Measurements from ENCODE around the gene CDH13.

Gene CDH13

DNA sequence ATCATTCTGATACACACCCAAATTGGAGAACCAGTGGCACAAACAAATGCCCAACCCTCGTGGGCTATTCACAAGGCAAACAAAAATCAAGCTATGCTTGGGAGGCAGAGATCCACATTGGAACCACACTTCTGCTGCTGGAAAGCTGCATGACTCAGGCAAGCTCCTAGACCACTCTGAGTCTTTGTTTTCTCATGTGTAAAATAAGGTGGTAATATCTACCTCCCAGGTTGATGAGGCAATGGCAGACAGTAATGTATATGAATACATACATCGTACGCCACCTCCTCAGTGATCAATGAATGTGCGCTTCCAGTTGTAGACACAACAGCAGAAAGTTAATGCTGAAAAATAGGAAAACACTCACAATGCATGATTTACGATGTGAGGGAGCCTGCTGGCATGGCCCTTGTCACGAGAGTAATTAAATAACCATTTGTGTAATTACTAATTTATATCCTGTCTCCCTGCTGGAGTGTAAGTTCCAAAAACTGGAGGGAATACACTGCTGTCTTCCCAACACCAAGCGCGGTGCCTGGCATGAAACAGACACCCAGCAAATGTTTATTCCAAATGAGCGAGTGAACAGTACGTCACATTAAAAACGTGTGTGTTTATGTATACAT, 1111.1 kb downstream of the CDH13 start:
- TF ChIP-seq, protein P1, sequence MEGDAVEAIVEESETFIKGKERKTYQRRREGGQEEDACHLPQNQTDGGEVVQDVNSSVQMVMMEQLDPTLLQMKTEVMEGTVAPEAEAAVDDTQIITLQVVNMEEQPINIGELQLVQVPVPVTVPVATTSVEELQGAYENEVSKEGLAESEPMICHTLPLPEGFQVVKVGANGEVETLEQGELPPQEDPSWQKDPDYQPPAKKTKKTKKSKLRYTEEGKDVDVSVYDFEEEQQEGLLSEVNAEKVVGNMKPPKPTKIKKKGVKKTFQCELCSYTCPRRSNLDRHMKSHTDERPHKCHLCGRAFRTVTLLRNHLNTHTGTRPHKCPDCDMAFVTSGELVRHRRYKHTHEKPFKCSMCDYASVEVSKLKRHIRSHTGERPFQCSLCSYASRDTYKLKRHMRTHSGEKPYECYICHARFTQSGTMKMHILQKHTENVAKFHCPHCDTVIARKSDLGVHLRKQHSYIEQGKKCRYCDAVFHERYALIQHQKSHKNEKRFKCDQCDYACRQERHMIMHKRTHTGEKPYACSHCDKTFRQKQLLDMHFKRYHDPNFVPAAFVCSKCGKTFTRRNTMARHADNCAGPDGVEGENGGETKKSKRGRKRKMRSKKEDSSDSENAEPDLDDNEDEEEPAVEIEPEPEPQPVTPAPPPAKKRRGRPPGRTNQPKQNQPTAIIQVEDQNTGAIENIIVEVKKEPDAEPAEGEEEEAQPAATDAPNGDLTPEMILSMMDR (IDR thresholded peaks at IDR 0.05; ENCODE audit: low read depth, low read length), result no peak
- H3K4me3 ChIP-seq (ENCODE audit: low read depth, low read length), result no peak overlapping the region

DNA sequence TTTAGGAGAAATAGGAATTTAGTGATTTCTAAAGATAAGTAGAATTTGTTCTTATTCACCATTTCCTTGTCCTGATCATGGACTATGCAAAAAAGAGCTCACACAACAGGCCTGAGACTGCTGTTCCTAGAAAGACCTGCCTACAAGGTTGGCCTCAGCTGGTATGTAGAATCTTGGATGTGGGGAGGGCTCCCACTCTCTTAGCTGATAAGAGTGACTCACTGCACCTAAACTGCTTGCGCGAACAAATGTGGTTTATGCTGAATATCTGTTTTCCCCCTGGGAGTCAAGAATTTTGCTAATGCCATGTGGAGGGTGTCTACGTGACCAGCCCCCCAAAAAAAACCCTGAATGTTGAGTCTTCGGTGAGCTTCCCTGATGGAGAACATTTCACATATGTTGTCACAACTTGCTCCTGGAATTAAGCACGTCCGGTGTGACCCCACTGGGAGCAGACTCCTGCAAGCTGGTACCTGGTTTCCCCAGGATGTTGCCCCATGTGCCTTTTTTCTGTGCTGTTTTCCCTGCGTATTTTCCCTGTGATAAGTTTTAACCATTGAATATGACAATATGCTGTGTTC, 1112.2 kb downstream of the CDH13 start:
- TF ChIP-seq, protein P1 (IDR thresholded peaks at IDR 0.05; ENCODE audit: low read depth, low read length), result no peak
- H3K4me3 ChIP-seq (ENCODE audit: low read depth, low read length), result no peak overlapping the region

DNA sequence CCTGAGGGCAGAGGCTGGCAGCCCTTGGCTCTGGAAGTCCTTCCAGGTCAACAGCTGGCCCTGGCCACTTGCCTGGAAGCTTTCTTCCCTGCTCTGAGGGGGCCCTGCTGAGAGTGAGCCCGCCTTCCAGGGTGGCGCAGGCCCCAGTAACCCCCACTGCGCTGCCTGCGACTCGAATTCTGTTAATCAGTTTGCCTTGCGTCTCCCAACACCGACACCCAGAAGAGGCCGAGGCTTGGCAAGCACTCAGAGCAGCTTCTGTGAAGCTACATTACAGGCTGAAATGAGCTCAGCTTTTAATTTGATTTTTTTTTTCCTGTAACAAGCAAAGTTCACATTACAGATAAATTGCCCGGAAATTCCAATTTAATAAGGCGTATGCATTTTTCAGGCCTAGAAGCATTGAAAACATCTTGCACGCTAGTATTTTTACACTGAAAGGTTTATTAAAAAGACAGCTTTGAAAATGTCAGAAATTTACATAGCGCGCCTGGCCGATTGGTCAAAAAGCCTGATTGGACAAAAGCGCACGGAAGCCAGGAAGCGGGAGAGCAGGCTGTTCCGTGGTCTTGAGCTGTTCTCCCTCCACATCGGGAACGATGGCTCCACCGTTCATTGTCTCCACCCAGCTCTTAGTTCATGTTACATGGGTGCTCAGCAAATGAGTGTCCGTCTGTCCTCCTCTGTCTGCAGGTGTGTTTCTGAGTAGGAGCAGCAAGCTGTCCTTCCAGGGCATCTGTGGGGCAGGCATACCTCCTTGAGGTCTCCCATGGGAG, 1115.5 kb downstream of the CDH13 start:
- TF ChIP-seq, protein P1 (IDR thresholded peaks at IDR 0.05; ENCODE audit: low read depth, low read length), result no peak
- H3K4me3 ChIP-seq (ENCODE audit: low read depth, low read length), result no peak overlapping the region

DNA sequence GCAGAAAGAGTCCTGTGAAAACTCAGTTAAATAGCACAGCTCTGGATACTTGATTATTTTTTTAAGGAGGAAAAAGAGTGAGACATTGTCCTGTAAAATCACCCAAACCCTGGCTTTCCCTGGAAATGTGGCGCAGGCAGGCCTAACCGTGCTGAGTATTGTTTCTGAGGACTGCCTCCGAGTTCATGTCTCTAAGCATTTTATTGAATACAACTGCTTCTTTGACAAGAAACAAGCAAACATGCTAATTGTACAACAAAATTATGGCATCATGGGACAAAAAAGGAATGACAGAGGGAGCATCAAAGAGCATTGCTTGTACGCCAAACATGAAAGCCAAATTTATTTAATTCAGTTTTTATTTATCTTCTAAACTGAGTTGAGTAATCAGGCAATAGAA, 1116.5 kb downstream of the CDH13 start:
- no peak overlapping the region for H3K4me3 ChIP-seq (ENCODE audit: low read depth, low read length)
- TF ChIP-seq, protein P1 (IDR thresholded peaks at IDR 0.05; ENCODE audit: low read depth, low read length), result no peak

DNA sequence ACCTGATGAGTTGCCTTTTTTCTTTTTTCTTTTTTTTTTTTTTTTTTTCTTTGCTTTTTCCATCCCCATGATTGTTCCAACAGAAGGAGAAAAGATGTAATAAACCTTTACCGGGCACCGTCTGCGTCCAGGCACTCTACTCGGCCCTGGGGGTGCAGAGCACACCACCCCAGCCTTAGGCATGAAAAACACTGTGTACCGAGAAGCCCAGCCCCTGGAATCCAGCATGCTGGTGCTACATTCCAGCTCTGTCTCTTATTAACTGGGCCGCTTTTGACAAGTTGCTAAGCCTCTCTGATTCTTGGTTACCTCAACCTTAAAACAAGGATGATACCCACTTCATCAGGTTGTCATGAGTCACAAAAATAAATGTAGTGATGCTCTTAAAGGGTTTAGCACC, 1117.0 kb downstream of the CDH13 start:
- TF ChIP-seq, protein P1 (IDR thresholded peaks at IDR 0.05; ENCODE audit: low read depth, low read length), result no peak
- H3K4me3 ChIP-seq (ENCODE audit: low read depth, low read length), result no peak overlapping the region

DNA sequence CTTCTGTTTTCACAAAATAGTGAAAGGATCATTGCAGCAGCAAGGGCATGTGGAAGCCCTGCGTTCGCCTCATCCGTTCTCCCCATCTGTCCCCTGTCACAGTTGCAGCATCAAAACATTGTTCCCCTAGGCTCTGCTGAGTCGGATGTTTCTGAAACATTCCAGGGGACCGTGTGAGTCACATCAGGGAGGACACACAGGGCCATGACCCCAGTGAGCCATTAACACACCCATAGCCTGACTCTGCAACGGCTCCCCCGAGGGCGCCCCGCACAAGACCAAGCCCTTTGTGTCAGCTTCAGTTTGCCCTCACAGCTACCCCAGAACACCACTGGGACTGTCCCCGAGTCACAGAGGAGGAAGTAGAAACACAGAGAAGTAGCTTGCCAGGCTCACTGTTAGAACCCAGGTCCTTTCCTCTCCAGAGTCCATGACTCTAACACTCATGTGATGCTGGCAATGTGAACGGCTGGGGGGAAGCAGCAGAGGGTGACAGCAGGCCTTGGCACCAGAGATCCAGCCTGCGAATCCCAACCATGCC, 1117.7 kb downstream of the CDH13 start:
- TF ChIP-seq, protein P1 (IDR thresholded peaks at IDR 0.05; ENCODE audit: low read depth, low read length), result no peak
- H3K4me3 ChIP-seq (ENCODE audit: low read depth, low read length), result no peak overlapping the region

DNA sequence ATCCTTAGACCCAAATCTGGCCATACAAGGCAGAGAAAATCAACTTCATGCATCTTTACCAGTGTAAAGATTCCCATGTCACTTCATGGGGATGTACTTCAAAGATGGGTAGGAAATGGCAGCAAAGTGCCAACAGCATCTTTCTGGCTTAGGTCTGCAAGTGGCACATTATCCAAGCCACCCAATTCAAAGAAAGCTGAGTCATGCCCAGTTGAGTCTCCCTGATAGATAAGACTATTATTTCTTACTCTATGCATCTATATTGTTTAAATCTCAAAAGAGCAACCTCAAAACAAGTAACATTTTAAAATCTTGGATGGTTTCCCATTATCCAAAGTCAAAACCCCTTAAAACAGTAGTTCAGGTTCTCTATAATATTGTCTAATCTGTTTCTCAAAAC, 1119.8 kb downstream of the CDH13 start:
- TF ChIP-seq, protein P1 (IDR thresholded peaks at IDR 0.05; ENCODE audit: low read depth, low read length), result no peak
- H3K4me3 ChIP-seq (ENCODE audit: low read depth, low read length), result no peak overlapping the region
